Measurements from ENCODE around the gene KLHL28.

DNA sequence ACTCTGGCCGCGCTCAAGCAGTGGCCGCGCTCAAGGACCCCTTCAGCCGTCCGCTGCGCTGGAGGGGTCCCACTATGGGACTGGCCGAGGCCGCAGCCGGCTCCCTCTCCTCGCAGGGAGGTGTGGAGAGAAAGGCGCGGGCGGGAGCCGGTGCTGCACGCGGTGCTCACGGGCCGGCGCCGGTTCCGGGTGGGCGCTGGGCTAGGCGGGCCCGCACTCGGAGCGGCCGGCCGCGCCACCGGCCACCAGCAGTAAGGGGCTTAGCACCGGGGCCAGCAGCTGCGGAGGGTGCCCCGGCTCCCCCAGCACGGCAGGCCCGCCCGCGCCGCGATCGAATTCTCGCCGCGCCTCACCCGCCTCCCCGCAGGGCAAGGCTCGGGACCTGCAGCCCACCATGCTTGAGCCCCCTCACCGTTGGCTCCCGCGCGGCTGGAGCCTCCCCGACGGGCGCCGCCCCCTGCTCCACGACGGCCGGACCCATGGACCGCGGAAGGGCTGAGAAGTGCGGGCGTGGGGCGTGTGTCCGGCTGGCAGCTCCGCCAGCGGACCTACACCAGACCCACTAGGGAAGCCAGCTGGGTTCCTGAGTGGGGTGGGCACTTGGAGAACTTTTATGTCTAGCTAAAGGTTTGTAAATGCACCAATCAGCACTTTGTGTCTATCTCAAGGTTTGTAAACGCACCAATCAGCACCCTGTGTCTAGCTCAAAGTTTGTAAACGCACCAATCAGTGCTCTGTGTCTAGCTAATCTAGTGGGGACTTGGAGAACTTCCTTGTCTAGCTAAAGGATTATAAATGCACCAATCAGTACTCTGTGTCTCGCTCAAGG lies 49.5 kb downstream of the KLHL28 start:
- TF ChIP-seq, protein P1, sequence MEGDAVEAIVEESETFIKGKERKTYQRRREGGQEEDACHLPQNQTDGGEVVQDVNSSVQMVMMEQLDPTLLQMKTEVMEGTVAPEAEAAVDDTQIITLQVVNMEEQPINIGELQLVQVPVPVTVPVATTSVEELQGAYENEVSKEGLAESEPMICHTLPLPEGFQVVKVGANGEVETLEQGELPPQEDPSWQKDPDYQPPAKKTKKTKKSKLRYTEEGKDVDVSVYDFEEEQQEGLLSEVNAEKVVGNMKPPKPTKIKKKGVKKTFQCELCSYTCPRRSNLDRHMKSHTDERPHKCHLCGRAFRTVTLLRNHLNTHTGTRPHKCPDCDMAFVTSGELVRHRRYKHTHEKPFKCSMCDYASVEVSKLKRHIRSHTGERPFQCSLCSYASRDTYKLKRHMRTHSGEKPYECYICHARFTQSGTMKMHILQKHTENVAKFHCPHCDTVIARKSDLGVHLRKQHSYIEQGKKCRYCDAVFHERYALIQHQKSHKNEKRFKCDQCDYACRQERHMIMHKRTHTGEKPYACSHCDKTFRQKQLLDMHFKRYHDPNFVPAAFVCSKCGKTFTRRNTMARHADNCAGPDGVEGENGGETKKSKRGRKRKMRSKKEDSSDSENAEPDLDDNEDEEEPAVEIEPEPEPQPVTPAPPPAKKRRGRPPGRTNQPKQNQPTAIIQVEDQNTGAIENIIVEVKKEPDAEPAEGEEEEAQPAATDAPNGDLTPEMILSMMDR (IDR thresholded peaks at IDR 0.05), result no peak
- no peak for TF ChIP-seq EP300 (IDR thresholded peaks at IDR 0.05)

Measured in esophagus muscularis mucosa (tissue), 3 donors.